H4 (cell line): ENCODE measurements around the gene HCFC1. TPM values are rescaled to one million over a fixed set of nuclear protein-coding genes. Genes with fewer than 3 reads are reported as not detected.
A peak's percentile ranks its signal among the peaks of the same experiment; 100 is the strongest.

Source experiments
- DNase-seq: peaks from one replicate; pipeline ENCODE4 v3.0.0-alpha.2; 2015; ENCODE audit warnings: low spot score
- total RNA-seq: library from RNA; depleted of rRNA; stranded (reverse); fragments of >200 nt; shearing (Covaris generic); gene quantifications from 2 replicates; pipeline ENCODE4 v1.2.3, GENCODE V29; 2014

The HCFC1 gene
- total RNA-seq, 1 experiment from 2014 or later, result 23.5 TPM

DNA sequence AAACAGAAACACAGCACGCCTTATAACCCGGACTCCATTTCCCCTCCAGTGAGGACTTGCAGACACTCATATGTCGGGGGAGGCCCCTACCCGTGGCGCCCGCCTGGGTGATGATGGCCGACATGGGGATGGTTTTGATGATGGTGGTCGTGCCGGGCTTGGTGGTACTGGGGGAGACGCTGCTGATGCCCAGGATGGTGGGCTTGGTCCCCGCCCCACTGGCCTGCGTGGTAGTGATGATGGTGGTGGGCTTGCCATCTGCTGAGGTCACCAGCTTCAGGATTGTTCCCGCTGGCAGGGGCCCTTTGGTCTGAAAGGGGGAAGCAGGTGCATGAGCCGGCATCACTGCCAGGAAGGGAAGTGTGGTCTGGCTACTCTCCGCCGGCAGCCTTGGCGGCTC is 14.4 kb downstream of the HCFC1 start:
- no peak for DNase-seq

- no peak for DNase-seq
Observed at GRCh38 chrX:153956044-153956907, 15.3 kb downstream of the HCFC1 start.

DNA sequence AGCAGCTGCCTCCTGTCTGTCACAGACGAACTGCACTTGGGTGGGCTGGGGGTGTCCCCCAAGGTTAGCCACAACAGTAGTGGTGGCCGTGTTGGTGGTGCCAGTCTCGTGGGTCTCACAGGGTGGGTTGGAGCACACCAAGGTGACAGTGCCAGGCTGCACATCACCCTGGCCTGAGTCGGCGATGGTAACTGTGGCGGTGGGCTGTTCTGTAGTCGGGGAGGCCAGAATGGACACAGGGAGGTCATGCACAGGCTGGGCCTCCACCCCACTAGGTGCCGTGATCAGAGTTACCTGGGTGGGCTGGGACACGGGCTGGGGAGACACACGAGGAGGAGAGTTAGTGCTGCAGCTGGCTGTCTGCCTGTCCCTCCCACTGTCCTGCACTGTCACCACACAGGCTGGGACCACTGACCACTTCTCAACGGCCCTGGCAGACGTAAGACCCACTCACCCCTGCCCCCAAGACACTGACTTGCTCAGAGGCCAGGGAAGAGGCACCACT is 16.3 kb downstream of the HCFC1 start:
- no peak for DNase-seq

DNA sequence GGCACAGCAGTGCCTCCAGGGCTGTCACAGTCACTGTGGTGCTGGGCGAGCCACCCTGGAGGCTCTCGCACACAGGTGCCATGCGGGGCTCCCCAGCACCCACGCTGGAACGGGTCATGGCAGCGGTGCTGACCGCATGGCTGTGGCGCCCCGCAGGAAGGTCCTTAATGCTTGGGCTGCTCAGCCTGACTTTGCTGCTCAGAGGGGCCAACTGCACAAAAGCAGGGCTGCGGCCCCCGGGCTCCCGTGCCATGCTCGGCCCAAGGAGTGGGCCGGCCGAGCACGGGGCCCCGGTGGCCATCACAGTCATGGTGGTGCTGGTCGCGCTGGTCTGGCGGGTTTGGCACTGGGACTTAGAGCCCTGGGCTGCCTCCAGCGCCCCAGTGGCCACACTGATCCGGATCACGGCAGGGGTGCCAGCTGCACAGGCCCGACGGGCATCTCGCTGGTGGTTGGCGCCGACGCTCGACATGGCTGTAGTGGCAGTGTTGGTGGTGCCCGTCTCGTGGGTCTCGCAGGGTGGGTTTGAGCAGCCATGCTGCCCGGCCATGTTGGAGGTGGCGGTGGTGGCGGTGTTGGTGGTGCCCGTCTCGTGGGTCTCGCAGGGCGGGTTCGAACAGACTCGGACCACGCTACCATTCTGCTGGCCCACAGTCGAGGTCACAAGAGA is 16.9 kb downstream of the HCFC1 start:
- no peak for DNase-seq

DNA sequence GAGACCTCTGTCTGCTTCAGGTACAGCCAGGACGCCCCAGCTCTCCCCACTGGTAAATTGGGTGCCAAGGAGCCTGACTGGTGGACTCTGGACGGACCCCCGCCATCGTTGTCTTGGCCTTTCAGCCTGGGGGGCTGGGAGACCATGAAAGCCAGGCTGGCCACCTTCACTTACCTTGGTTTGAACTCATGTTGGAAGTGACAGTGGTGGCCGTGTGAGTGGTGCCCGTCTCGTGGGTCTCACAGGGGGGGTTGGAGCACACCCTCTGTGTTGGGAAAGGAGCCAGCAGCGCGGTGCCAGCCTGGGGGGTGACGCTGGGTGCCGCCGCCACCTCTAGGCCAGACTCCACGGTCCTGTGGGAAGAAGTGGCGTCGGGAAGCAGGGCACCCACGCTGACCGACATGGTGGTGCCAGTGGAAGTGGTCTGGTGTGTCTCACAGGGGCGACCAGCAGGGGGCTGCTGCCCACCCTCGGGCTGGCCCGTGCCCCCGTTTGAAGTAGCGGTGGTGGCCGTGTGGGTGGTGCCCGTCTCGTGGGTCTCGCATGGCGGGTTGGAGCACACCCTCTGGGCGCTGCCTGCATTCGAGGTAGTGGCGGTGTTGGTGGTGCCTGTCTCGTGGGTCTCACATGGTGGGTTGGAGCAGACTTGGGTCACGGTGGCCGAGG is 17.6 kb downstream of the HCFC1 start:
- no peak for DNase-seq

DNA sequence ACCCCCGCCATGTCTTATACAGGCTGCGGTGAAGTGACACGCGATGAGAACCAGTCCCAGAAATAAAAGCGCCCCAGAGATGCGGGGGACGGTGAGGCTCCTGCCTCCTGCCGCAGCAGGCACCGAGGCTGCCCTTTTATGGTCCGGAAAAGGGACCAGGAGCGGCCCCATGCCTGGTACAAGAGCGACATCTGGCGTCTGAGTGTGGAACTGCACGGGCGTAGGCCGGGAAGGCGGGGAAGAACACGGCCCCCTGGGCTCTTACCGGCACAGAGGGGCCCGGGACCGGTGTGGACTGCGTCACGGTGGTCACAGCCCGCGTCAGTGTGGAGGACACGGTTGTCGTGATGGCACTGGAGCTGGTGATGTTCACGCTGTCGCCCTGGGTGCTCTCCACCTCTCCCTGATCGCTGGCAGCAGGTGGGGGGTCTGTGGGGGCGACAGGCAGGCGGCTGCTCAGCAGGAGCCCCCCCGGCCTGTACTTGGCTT is 18.2 kb downstream of the HCFC1 start:
- peak; percentile 61 for DNase-seq

GRCh38 chrX:153952373-153953026 is 19.1 kb downstream of the HCFC1 start:
- DNase-seq, result no peak

- DNase-seq, result no peak
Observed at GRCh38 chrX:153951683-153952372, 19.8 kb downstream of the HCFC1 start.

DNA sequence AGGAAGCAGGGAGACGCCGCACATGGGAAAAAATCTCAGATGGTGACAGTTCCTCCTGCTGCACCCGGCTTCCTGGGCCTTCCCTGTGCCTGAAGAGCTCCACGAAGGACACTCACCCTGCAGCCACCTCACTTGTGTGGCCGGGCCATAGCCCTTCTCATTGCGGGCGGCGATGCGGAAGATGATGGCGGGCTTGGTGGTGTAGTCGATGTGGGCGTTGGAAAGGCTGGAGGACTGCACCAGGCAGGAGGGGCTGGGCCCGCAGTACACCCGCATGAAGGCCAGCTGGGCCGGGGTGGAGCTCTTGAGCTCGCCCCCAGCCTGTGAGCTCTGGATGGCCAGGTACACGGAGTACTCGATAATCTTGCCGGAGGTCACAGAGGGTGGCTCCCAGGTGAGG is 21.5 kb downstream of the HCFC1 start:
- DNase-seq, result no peak

GRCh38 chrX:153948847-153949805 is 22.5 kb downstream of the HCFC1 start:
- no peak for DNase-seq

DNA sequence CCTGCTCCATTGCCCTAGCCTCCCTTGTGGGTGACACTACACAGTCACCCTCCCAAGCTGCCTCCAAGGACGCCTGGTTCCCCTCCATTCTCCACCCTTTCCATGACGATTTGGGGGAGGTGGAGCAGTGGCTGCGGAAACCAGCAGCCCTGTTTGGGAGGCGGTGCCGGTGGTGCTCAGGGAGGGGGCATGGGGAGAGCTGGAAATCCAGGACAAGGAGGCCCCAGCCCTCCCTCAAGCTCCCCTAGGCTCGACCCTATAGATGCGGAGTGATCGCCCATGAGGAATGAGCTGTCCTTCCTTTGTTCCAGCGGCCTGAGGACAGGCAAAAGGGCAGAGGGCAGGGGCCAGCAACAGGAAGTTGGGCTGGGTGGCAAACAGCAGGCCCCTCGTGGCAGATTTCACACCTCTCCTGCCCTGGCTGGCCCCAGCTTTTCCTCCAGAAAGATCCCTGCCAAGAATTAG is 23.6 kb downstream of the HCFC1 start:
- no peak for DNase-seq

GRCh38 chrX:153947009-153947769 is 24.4 kb downstream of the HCFC1 start:
- peak; percentile 71 for DNase-seq

DNA sequence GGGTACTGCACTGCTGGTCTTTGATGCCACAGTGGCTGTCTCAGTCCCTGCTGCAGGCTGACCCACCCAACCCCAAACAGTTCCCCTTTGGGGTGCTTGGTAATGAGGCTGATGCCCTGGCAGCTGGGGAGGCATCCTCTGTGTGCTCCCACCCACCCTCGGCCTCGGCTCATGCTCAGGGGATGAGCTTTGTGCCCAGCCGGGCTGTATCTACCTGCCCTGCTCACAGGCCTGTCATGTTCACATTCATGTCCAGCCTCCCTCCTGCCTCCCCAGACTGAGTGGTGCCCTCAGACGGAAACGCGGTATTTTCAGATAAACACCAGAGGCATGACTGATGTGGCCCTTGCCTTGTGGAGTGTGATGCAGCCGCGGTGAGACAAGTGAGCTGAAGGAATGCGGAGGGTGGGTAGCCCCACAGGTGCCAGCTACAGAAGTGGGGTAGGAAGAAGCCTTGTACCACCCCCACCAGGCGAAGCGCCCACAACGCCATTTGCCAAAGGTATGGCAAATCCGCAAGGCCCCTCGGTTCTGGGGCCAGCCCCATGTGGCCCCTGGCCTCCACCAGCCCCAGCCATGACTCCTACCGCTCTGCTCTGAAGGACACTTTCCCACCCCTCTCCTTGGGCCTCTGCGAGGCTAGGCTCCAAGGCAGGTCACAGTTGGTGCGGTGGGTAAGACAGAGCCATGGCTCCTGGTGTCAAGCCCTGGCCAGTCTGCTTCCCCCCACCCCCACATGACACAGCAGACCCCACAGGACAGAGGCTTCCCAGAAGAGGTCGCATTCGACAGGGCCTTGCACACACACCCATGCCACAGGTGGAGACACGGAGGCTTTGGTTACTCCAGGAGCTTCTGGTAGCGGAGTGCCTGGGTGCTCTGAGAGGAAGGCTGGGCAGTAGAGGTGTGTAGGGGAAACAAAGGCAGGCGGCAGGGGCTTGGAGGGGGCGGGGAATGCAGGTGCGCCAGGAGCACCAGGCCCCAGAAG is 25.4 kb downstream of the HCFC1 start:
- no peak for DNase-seq

DNA sequence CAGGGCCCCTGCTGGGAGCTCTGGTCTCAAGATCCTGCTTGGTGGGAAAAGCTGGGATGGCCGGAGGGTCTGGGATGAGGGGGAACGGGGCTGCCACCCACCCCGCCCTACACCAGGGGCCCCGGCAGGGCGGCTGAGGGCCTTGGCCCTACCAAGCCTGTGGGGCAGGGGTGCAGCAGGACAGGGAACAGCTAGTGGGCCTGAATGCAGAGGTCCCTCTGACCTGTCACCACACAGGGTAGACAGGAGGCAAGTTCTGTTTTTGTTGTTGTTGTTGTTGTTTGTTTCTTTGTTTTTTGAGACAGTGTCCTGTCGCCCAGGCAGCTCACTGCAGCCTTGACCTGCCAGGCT is 26.8 kb downstream of the HCFC1 start:
- DNase-seq, result no peak

GRCh38 chrX:153944140-153944799 is 27.3 kb downstream of the HCFC1 start, which contains the start of gene RENBP:
Gene RENBP (minus strand): TSS chrX:153944643. CDS start chrX:153944610, 33 bp downstream.
- DNase-seq, result no peak

DNA sequence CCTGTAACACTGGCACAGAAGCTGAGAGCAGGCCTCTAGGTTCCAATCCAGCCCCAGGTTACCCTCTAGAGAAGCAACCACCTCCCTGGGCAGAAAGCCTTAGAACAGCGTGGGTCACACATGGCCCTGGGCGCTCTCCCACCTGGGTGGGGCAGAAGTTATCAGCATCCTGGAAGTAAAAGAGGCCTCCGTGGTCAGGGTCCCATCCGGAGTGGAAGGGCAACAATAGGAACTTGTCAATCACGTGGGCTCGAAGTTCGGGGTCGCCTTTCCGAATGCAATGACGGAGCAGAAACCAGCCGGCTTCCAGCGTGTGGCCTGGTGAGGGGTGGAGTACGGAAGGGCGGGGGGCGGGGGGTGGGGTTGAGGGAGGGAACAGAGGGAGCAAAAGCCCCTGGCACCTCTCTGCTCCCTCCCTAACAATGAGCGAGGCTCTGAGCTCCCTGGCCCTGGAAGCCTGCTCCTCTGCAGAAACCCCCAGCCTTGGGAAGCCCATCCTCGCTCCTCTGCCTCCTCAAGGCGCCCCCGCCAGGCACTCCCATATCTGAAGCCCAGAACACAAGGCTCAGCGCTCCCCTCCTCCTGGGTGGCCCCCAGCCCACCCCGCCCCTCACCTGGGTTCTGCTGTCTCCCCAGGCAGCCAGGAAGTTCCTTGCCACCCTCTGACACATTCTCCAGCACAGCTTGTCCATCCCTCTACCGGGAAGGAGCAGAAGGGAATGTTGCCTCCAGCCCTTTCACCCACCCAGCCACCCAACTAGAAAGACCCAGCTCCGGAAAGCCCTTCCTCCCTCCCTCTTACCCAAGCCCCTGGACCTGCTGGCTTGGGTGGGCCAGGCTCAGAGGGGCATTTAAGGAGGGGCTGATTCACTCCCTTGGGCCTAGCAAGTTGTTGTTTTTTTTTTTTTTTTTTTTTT is 30.0 kb downstream of the HCFC1 start:
- no peak for DNase-seq
